Liver (tissue), 9 donors: ENCODE data around the gene KRTAP10-3. TPM values are rescaled to one million over a fixed set of nuclear protein-coding genes. Genes with fewer than 3 reads are reported as not detected.

Source experiments
- DNase-seq: peaks from one replicate; pipeline ENCODE4 v3.0.0-alpha.2; 2017; ENCODE audit warnings: low spot score
- H3K27ac ChIP-seq, 2 donors: one replicate each; pipeline ENCODE4 v1.7.0; 2013; ENCODE audit warnings: inconsistent platforms in 2 of 2, low read length in 2 of 2, control low read depth in 1 of 2, low read depth in 1 of 2, mild to moderate bottlenecking in 1 of 2
- H3K27me3 ChIP-seq, 4 donors: one replicate each; pipeline versions ENCODE4 v1.6.1 to v1.7.0; 2013; ENCODE audit warnings: low read length in 3 of 4, inconsistent platforms in 1 of 4, mild to moderate bottlenecking in 1 of 4, moderate library complexity in 1 of 4; ENCODE audit not compliant: control insufficient read depth in 4 of 4, insufficient read depth in 4 of 4
- H3K36me3 ChIP-seq, 4 donors: one replicate each; pipeline versions ENCODE4 v1.6.1 to v1.7.0; 2013; ENCODE audit warnings: low read length in 3 of 4, mild to moderate bottlenecking in 3 of 4, low read depth in 1 of 4, moderate library complexity in 1 of 4; ENCODE audit not compliant: control insufficient read depth in 4 of 4, insufficient read depth in 3 of 4
- H3K4me1 ChIP-seq, 4 donors: one replicate each; pipeline versions ENCODE4 v1.6.1 to v1.7.0; 2013; ENCODE audit warnings: low read length in 3 of 4, mild to moderate bottlenecking in 3 of 4, moderate library complexity in 1 of 4; ENCODE audit not compliant: control insufficient read depth in 4 of 4, insufficient read depth in 4 of 4
- H3K4me3 ChIP-seq, 3 donors: one replicate each; pipeline versions ENCODE4 v1.6.1 to v1.7.0; 2013; ENCODE audit warnings: low read length in 3 of 3, control low read depth in 1 of 3, low read depth in 1 of 3, mild to moderate bottlenecking in 1 of 3
- H3K9ac ChIP-seq, 2 donors: one replicate each; pipeline ENCODE4 v1.7.0; 2013; ENCODE audit warnings: low read length in 2 of 2, mild to moderate bottlenecking in 2 of 2, moderate library complexity in 2 of 2, control low read depth in 1 of 2, low read depth in 1 of 2
- H3K9me3 ChIP-seq, 4 donors: one replicate each; pipeline versions ENCODE4 v1.6.1 to v1.7.0; 2013; ENCODE audit warnings: low read length in 3 of 4; ENCODE audit not compliant: control insufficient read depth in 4 of 4
- CTCF ChIP-seq: fragments of 150-350 bp; IDR thresholded peaks from 2 replicates; pipeline ENCODE4 v1.5.1; 2017; ENCODE audit warnings: improper control_type of control experiment, low read depth, low read length; ENCODE audit not compliant: missing input control
- EGR1 ChIP-seq, 2 donors: IDR thresholded peaks; 2 replicates each; pipeline ENCODE4 v1.6.1; 2016 to 2018; ENCODE audit warnings: antibody characterized with exemption in 2 of 2, low read depth in 2 of 2
- FOXA1 ChIP-seq: IDR thresholded peaks from 2 replicates; pipeline ENCODE4 v1.6.1; 2016; ENCODE audit warnings: antibody characterized with exemption
- HNF4G ChIP-seq: IDR thresholded peaks from 2 replicates; pipeline ENCODE4 v1.6.1; 2016; ENCODE audit warnings: antibody characterized with exemption
- MAX ChIP-seq: IDR thresholded peaks from 2 replicates; pipeline ENCODE4 v1.6.1; 2016; ENCODE audit warnings: antibody characterized with exemption
- REST ChIP-seq: IDR thresholded peaks from 2 replicates; pipeline ENCODE4 v1.6.1; 2016; ENCODE audit warnings: antibody characterized with exemption, mild to moderate bottlenecking
- RXRA ChIP-seq, 2 donors: IDR thresholded peaks; 2 replicates each; pipeline ENCODE4 v1.6.1; 2017 to 2018; ENCODE audit warnings: antibody characterized with exemption in 2 of 2, mild to moderate bottlenecking in 1 of 2
- TAF1 ChIP-seq: conservative IDR thresholded peaks from 2 replicates; pipeline ENCODE4 v1.6.1; 2016; ENCODE audit warnings: antibody characterized with exemption, mild to moderate bottlenecking
- WGBS: extraction: QIAGEN DNeasy Blood & Tissue Kit; methylation state at CpG from one replicate; pipeline ENCODE4 v1.1.7; 2013; 5-methylcytosine and 5-hydroxymethylcytosine counted together
- polyA plus RNA-seq, 2 donors: library from polyadenylated mRNA; stranded (reverse) in 1 of 2; unstranded in 1 of 2; fragments of 200-250 nt in 1 of 2; fragments of >200 nt in 1 of 2; fragmentation: Nextera tagmentation in 1 of 2; extraction: Ambion mirVana in 1 of 2; gene quantifications; one replicate each; pipeline versions ENCODE4 v1.2.1 to v1.2.3, GENCODE V29; 2013 to 2015
- total RNA-seq, 2 donors: library from RNA; depleted of rRNA; stranded (reverse); fragments of >200 nt; gene quantifications; one replicate each; pipeline ENCODE4 v1.2.3, GENCODE V29; 2014
- donor health status: healthy.
- donor health status: healthy.
- donor health status: healthy.
- donor health status: healthy.
- donor health status: healthy.

The KRTAP10-3 gene
- total and polyA plus RNA-seq, 4 donors: not detected

DNA sequence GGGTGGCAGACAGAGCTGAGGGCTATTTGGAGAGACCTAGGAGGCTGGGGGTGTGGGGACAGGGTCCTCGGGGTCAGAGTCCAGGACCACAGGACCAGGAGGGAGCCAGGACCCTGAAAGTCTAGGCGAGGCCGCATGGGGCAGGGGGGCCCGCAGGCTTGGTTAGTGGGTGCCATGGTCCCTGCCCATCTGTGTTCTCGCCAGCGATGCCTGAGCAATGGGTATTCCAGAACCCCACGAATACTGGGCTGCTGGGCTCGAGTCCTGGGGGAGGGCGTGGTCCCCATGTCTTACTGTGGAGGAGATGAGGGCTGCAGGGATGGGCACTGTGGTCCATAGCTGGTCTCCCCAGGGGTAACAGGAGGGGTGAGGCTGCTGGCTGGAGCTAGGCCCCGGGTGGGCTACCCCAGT is 31.7 kb upstream of the KRTAP10-3 start:
- no peaks in the 10 kb centered on the region for H3K27me3 ChIP-seq
- no peak for TF ChIP-seq CTCF
- TF ChIP-seq EGR1 (IDR thresholded peaks at IDR 0.05; ENCODE audit: low read depth in 2 of 2): no peak
- no peak for TF ChIP-seq MAX
- TF ChIP-seq RXRA (IDR thresholded peaks at IDR 0.05): no peak
- 81% methylated on average over 10 of the region's 10 CpGs for WGBS

DNA sequence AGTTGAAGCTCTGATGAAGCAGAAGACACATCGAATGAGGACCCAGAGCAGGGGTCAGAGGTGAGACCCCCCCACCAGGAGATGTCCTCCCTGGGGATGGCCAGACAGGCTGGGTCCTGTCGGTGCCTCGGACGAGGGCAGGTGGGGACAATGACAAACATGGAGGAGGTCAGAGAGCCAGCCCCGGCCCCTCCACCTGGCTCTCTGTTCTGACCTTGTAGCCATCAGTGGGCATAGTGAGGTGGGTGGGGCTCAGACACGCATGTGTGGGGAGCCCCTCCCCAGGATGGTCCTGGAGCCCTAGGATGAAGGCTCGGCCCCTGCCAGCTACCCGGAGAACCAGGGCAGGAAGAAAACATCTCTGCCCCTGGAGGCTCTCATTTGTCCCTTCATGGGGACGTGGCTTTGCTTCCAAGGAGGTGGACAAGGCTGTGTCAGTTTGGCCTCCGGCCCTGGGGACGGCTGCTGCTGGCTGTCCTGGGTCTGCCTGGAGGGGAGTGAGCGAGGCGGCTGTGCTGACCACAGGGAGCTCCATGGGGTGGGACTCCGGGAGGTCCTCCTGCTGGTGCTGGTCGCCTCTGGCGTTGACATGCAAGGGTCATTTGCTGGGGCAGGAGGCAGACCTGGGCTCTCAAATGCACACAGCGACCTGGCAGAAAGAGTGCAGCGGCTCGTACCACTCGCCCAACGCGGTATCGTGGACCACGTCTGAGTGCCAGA is 31.2 kb upstream of the KRTAP10-3 start:
- TF ChIP-seq REST (no peak), EGR1 (IDR thresholded peaks at IDR 0.05; ENCODE audit: low read depth in 2 of 2) (no peak), HNF4G (no peak), FOXA1 (no peak), TAF1 (no peak), CTCF (no peak)
- peaks cover 0 to 6% (median 0%) of the 10 kb centered on the region in 4 donors for H3K9me3 ChIP-seq
- H3K9ac ChIP-seq: no peak overlapping the region
- no peaks in the 10 kb centered on the region for H3K27me3 ChIP-seq
- H3K36me3 ChIP-seq: no peaks in the 10 kb centered on the region
- H3K27ac ChIP-seq: no peak overlapping the region
- 79% methylated on average over 24 of the region's 24 CpGs for WGBS
- H3K4me1 ChIP-seq: peaks cover 1 to 27% (median 16%) of the 10 kb centered on the region in 4 donors
- H3K4me3 ChIP-seq: no peak overlapping the region
- DNase-seq: no peak

More for the DNA sequence above, 31.7 kb upstream of the KRTAP10-3 start:
- DNase-seq: no peak
- no peak overlapping the region for H3K27ac ChIP-seq
- peaks cover 1 to 27% (median 16%) of the 10 kb centered on the region in 4 donors for H3K4me1 ChIP-seq
- no peaks in the 10 kb centered on the region for H3K36me3 ChIP-seq
- no peak overlapping the region for H3K9ac ChIP-seq
- peaks cover 0 to 6% (median 0%) of the 10 kb centered on the region in 4 donors for H3K9me3 ChIP-seq
- H3K4me3 ChIP-seq: no peak overlapping the region
